GM23338 (cell line): ENCODE results near the gene FOXA1. TPM values are rescaled to one million over a fixed set of nuclear protein-coding genes. Genes with fewer than 3 reads are reported as not detected.
A peak's percentile ranks its signal among the peaks of the same experiment; 100 is the strongest.

ENCODE experiments used
- ATAC-seq: fragments of 200-7000 bp; cut with Tn5 transposase; 3 replicates; pipeline ENCODE4 v1.9.1; 2020
- DNase-seq: peaks from one replicate; pipeline ENCODE4 v3.0.0-alpha.2; 2015; ENCODE audit warnings: low spot score
- H2AFZ ChIP-seq: fragments of 200-600 bp; sonication (generic); 2 replicates; pipeline ENCODE4 v1.8.0; 2016; ENCODE audit warnings: antibody characterized with exemption, mild to moderate bottlenecking, moderate library complexity
- H3F3A ChIP-seq: fragments of 200-600 bp; sonication (generic); replicated peaks from 2 replicates; pipeline ENCODE4 v1.8.0; 2017; ENCODE audit warnings: antibody characterized with exemption, mixed run types, low read depth
- H3K27ac ChIP-seq: fragments of 200-600 bp; sonication (generic); 2 replicates; pipeline ENCODE4 v1.6.1; 2016; ENCODE audit warnings: low read depth
- H3K27me3 ChIP-seq: fragments of 200-600 bp; sonication (generic); 2 replicates; pipeline ENCODE4 v1.8.0; 2016; ENCODE audit warnings: mild to moderate bottlenecking, mixed run types, moderate library complexity; ENCODE audit not compliant: insufficient read depth
- H3K36me3 ChIP-seq: fragments of 200-600 bp; sonication (generic); 2 replicates; pipeline ENCODE4 v1.8.0; 2016; ENCODE audit warnings: mild to moderate bottlenecking; ENCODE audit not compliant: insufficient read depth
- H3K4me1 ChIP-seq: fragments of 200-600 bp; sonication (generic); 2 replicates; pipeline ENCODE4 v1.8.0; 2016; ENCODE audit warnings: mild to moderate bottlenecking, moderate library complexity; ENCODE audit not compliant: insufficient read depth
- H3K4me2 ChIP-seq: fragments of 200-600 bp; sonication (generic); 2 replicates; pipeline ENCODE4 v1.7.1; 2017; ENCODE audit warnings: mixed run types
- H3K4me3 ChIP-seq: fragments of 200-600 bp; sonication (generic); 2 replicates; pipeline ENCODE4 v1.6.1; 2016; ENCODE audit warnings: mixed run types
- H3K79me2 ChIP-seq: fragments of 200-600 bp; sonication (generic); replicated peaks from 2 replicates; pipeline ENCODE4 v1.8.0; 2017; ENCODE audit warnings: mild to moderate bottlenecking; ENCODE audit not compliant: insufficient read depth
- H3K9me2 ChIP-seq: fragments of 200-600 bp; sonication (generic); 2 replicates; pipeline ENCODE4 v1.8.0; 2017; ENCODE audit not compliant: insufficient read depth
- H4K20me1 ChIP-seq: fragments of 200-600 bp; sonication (generic); replicated peaks from 2 replicates; pipeline ENCODE4 v1.8.0; 2017; ENCODE audit warnings: mild to moderate bottlenecking; ENCODE audit not compliant: insufficient read depth
- H3K27ac Mint-ChIP-seq: 2 replicates; pipeline ENCODE4 v1.8.0; 2020; ENCODE audit warnings: inconsistent platforms, mild to moderate bottlenecking, moderate library complexity, mixed read lengths
- H3K27me3 Mint-ChIP-seq: 3 replicates; pipeline ENCODE4 v1.8.0; 2022; ENCODE audit warnings: low read depth, mild to moderate bottlenecking, moderate library complexity, mixed read lengths, inconsistent platforms; ENCODE audit not compliant: insufficient read depth, poor library complexity
- H3K36me3 Mint-ChIP-seq: 3 replicates; pipeline ENCODE4 v1.8.0; 2021; ENCODE audit warnings: low read depth, mild to moderate bottlenecking, inconsistent platforms, moderate library complexity, mixed read lengths
- H3K4me1 Mint-ChIP-seq: 3 replicates; pipeline ENCODE4 v1.8.0; 2020; ENCODE audit warnings: mild to moderate bottlenecking, inconsistent platforms, mixed read lengths
- H3K4me3 Mint-ChIP-seq: 3 replicates; pipeline ENCODE4 v1.8.0; 2021; ENCODE audit warnings: moderate library complexity, mild to moderate bottlenecking, inconsistent platforms, mixed read lengths
- H3K9me3 Mint-ChIP-seq: 3 replicates; pipeline ENCODE4 v1.8.0; 2020; ENCODE audit warnings: moderate library complexity, mild to moderate bottlenecking, inconsistent platforms, mixed read lengths
- CTCF ChIP-seq, 2 experiments: fragments of 200-600 bp in 1 of 2; sonication (generic) in 1 of 2; conservative IDR thresholded peaks; 2 replicates each; pipeline versions ENCODE4 v1.5.1 to v1.6.1; 2016 to 2017; ENCODE audit warnings: antibody characterized with exemption in 2 of 2, low read depth in 2 of 2, mild to moderate bottlenecking in 2 of 2, moderate library complexity in 1 of 2
- EZH2 ChIP-seq: fragments of 200-600 bp; sonication (generic); IDR thresholded peaks from one replicate; pipeline ENCODE4 v1.8.0; 2017; ENCODE audit warnings: antibody characterized with exemption, mild to moderate bottlenecking, low read depth; ENCODE audit not compliant: unreplicated experiment
- JUNB ChIP-seq: IDR thresholded peaks from one replicate; pipeline ENCODE4 v1.6.1; 2016; ENCODE audit warnings: antibody characterized with exemption; ENCODE audit not compliant: unreplicated experiment
- NANOG ChIP-seq: IDR thresholded peaks from 2 replicates; pipeline ENCODE4 v1.6.1; 2016; ENCODE audit warnings: antibody characterized with exemption, borderline replicate concordance
- STAT1 ChIP-seq: IDR thresholded peaks from one replicate; pipeline ENCODE4 v1.6.1; 2016; ENCODE audit warnings: antibody characterized with exemption; ENCODE audit not compliant: unreplicated experiment
- ZNF114 ChIP-seq: fragments of 250-450 bp; sonication (Bioruptor Pico); IDR thresholded peaks from 2 replicates; pipeline ENCODE4 v1.5.0; 2020; ENCODE audit warnings: mild to moderate bottlenecking, moderate library complexity
- ZNF331 ChIP-seq: fragments of 250-450 bp; sonication (Bioruptor Pico); IDR thresholded peaks from 2 replicates; pipeline ENCODE4 v1.5.0; 2020; ENCODE audit warnings: low read depth, mild to moderate bottlenecking, moderate library complexity
- polyA plus RNA-seq: library from polyadenylated mRNA; unstranded; fragments of >200 nt; fragmentation: Nextera tagmentation; extraction: Ambion mirVana; gene quantifications from 2 replicates; pipeline ENCODE4 v1.2.1, GENCODE V29; 2016
- total RNA-seq: library from RNA; depleted of rRNA; stranded (reverse); fragments of >200 nt; shearing (Covaris generic); gene quantifications from 2 replicates; pipeline ENCODE4 v1.2.3, GENCODE V29; 2014

Gene FOXA1
- total and polyA plus RNA-seq, 2 experiments from 2014 or later, result not detected

DNA sequence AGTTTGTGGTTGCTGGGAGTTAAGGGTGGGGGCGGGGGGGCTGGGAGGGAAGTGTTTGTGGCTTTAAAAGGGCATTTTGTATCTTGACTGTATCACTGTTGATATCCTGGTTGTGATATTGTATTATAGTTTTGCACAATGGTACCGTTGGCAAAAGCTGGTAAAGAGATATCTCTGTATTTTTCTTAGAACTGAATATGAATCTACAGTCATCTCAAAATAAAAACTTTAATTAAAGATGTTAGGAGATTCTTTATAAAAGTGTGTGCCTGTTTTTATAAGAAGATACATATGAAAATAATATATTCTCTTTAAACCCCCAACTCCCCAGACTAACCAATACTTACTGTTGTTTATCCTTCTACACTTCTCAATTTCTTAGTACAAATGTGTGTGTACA, 43.5 kb upstream of the FOXA1 start:
- Histone ChIP-seq H3F3A (no peaks in the 10 kb centered on the region), H3K79me2 (no peaks in the 10 kb centered on the region), H3K4me1 (no peaks in the 10 kb centered on the region), H3K4me2 (no peak overlapping the region), H3K36me3 (no peaks in the 10 kb centered on the region), H3K4me3 (no peak overlapping the region), H4K20me1 (no peaks in the 10 kb centered on the region), H3K9me2 (no peaks in the 10 kb centered on the region), H3K27ac (no peak overlapping the region), H2AFZ (no peak overlapping the region), H3K27me3 (no peaks in the 10 kb centered on the region)
- Mint-ChIP-seq H3K9me3 (no peaks in the 10 kb centered on the region), H3K4me1 (no peaks in the 10 kb centered on the region), H3K27ac (no peak overlapping the region), H3K27me3 (no peaks in the 10 kb centered on the region), H3K36me3 (no peaks in the 10 kb centered on the region), H3K4me3 (no peak overlapping the region)
- DNase-seq, result no peak
- TF ChIP-seq CTCF (conservative IDR thresholded peaks at IDR 0.05; ENCODE audit: low read depth in 2 of 2), result no peak
- TF ChIP-seq JUNB, result no peak
- no peak for TF ChIP-seq NANOG
- no peak for TF ChIP-seq EZH2
- no peak for TF ChIP-seq ZNF114 (CRISPR knock-in tag)
- TF ChIP-seq STAT1, result no peak
- TF ChIP-seq ZNF331, result no peak
- no peak for ATAC-seq

GRCh38 chr14:37637341-37637740, 42.3 kb upstream of the FOXA1 start:
- Mint-ChIP-seq H3K9me3 (no peaks in the 10 kb centered on the region), H3K27me3 (no peaks in the 10 kb centered on the region)
- ATAC-seq, result peak; percentile 41; the same call in 2 of the 3 replicates

More at GRCh38 chr14:37637341-37637740, 42.3 kb upstream of the FOXA1 start:
- no peak for TF ChIP-seq JUNB
- no peak for TF ChIP-seq EZH2
- TF ChIP-seq NANOG, result no peak
- Histone ChIP-seq H3K9me2 (no peaks in the 10 kb centered on the region), H4K20me1 (no peaks in the 10 kb centered on the region), H3K4me1 (no peaks in the 10 kb centered on the region), H3K79me2 (no peaks in the 10 kb centered on the region), H3K36me3 (no peaks in the 10 kb centered on the region), H3K27me3 (no peaks in the 10 kb centered on the region), H3K4me2 (no peak overlapping the region), H3K4me3 (no peak overlapping the region), H3K27ac (no peak overlapping the region), H2AFZ (peak overlapping the region; percentile 89; the same call in 1 of the 2 replicates), H3F3A (no peaks in the 10 kb centered on the region)
- Mint-ChIP-seq H3K4me1 (no peaks in the 10 kb centered on the region), H3K36me3 (no peaks in the 10 kb centered on the region), H3K27ac (no peak overlapping the region), H3K4me3 (no peak overlapping the region)
- DNase-seq, result peak; percentile 15
